ENCODE data around the gene LRFN2. TPM values are rescaled to one million over a fixed set of nuclear protein-coding genes. Genes with fewer than 3 reads are reported as not detected.

The LRFN2 gene
- total and polyA plus RNA-seq, 5 donors, result not detected

DNA sequence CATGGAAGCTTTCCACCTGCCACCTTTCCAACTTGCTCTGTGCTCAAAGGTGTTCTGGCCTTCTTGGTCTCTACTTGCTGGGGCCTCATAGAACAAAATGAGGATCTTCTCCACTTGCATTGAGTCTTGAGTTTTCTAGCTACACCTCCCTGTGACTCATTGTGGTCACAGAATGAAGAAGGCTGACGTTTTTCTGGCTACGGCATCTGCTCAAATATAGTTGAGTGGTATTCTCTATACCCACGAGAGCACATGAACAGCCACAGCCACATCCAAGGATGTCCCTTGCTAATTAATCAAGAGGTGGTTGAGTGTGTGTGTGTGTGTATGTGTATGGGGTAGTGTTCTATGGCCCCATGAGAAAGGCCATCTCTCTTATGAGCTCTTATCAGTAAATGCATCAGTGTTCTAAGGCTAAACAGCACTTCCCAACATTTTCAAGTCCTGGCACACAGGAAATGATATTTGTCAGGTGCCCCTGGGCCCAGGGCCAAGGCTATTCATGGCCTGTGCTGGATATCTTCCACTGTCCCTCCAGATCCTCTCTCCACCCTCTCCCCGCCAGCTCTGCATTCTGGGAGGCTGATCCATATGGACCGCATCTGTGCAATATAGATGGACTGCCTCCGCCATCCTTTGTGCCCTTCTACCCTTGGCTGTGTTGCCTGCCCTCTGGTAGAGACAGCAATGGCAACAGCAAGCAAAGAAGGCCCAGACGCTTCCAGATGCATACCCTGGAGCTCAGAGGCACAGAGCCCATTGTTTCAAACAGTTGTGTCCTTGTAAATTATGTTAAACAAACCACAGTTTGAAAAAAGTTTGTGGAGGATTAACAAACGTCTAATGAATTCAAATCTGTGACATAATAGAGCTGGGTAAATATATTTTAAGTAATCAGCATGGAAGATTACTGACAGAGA is 150.2 kb downstream of the LRFN2 start:
- Histone ChIP-seq H3K27ac (ENCODE audit: low read length) (no peak overlapping the region), H3K27me3 (ENCODE audit: control insufficient read depth, insufficient read depth) (no peaks in the 10 kb centered on the region), H3K9me3 (ENCODE audit: control insufficient read depth, low read length) (no peaks in the 10 kb centered on the region), H3K4me1 (ENCODE audit: control insufficient read depth, insufficient read depth, low read length) (no peaks in the 10 kb centered on the region), H3K4me3 (ENCODE audit: low read length) (no peak overlapping the region)
- intact Hi-C loops (cut with DNase I), result no loop called here
- 70% methylated on average over 8 of the region's 8 CpGs for WGBS
- ATAC-seq (peak in 1 of 2 donors; percentile 36), DNase-seq (peak in 2 of 3 donors; percentile 58 to 68)

- Histone ChIP-seq H3K4me1 (ENCODE audit: control insufficient read depth, insufficient read depth, low read length) (no peaks in the 10 kb centered on the region), H3K27ac (ENCODE audit: low read length) (no peak overlapping the region), H3K9me3 (ENCODE audit: control insufficient read depth, low read length) (no peaks in the 10 kb centered on the region), H3K4me3 (ENCODE audit: low read length) (no peak overlapping the region), H3K27me3 (ENCODE audit: control insufficient read depth, insufficient read depth) (no peaks in the 10 kb centered on the region)
- intact Hi-C loops (cut with DNase I), result no loop called here
- ATAC-seq (no peak), DNase-seq (no peak)
- 84% methylated on average over 6 of the region's 6 CpGs for WGBS
Measured at GRCh38 chr6:40432982-40433381, 154.2 kb downstream of the LRFN2 start.

DNA sequence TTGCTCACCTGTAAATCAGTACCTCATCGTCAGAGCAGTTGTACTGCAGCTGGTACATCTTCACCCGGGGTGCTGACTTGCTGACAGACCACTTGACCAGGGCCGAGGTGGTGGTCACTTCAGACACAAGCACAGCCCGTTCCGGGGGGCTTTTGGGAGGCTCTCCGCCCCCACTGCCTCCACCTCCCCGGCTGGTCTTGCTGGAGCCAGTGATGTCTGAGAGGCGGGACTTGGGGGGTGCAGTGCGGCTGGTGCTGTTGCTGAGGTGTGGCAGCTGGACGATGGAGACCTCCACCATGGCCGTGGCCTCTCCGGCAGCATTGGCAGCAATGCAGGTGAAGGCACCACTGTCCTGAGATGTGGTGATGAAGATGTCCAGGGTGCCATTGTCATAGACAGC is 155.5 kb downstream of the LRFN2 start:
- DNase-seq (no peak), ATAC-seq (no peak)
- H3K27me3 ChIP-seq (ENCODE audit: control insufficient read depth, insufficient read depth), result no peaks in the 10 kb centered on the region
- 81% methylated on average over 12 of the region's 12 CpGs for whole genome bisulfite sequencing
- no peaks in the 10 kb centered on the region for H3K9me3 ChIP-seq (ENCODE audit: control insufficient read depth, low read length)
- no peaks in the 10 kb centered on the region for H3K4me1 ChIP-seq (ENCODE audit: control insufficient read depth, insufficient read depth, low read length)
- intact Hi-C loops (cut with DNase I), result no loop called here
- H3K27ac ChIP-seq (ENCODE audit: low read length), result no peak overlapping the region
- H3K4me3 ChIP-seq (ENCODE audit: low read length), result no peak overlapping the region

DNA sequence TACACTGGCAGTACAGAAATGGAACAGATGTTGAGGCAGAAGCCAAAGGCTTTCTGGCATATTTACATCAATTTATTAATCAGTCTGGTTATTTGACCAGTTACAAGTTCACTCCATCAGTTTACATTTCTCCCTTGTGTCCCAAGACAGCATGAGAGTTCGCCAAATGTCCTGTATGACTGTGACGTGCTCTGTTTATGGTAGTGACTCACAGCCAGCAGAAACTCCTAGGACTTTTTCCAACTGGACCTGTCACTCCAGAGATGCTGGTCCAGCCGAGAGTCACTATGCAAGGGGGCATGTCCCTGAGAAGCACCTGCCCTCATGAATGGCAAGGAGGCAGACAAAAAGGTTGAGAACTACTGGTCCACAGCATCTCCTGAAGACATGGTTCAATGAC is 160.0 kb downstream of the LRFN2 start:
- ATAC-seq, result no peak
- 61% methylated on average over 3 of the region's 3 CpGs for WGBS

DNA sequence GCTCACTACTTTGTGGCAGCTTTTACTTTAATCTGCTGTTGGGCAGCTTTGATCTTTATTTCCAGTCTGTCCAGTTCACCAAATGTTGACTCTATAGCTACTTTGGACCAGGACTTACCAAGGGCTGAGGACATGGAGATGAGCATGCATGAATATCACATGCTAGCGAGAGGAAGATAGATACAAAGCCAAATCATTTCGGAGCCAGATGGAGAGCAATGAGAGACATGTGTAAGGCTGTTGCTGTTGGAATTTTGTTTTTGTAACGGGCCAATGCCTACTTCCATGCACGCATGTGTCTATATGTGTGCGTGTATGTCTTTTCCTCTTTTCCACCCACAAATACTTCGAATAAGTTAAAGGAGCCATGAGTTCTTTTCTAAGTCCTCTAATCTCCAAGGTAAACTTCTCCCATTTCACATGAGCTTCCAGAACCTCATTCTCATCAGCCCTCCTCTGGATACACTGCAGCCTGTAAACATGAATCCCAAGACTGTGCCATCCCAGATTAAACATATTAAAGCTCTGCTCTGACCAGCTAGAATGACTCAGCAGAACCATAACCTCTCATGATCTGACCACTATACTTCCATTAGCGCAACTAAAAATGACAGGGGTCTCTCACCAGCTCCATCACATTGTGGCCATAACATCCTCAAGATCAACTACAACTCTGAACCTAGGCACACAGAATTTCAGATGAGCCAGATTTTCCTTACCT is 160.7 kb downstream of the LRFN2 start:
- no peak for ATAC-seq
- H3K4me3 ChIP-seq (ENCODE audit: low read length), result no peak overlapping the region
- peaks cover 3% of the 10 kb centered on the region for H3K4me1 ChIP-seq (ENCODE audit: control insufficient read depth, insufficient read depth, low read length)
- H3K27me3 ChIP-seq (ENCODE audit: control insufficient read depth, insufficient read depth), result no peaks in the 10 kb centered on the region
- peak overlapping the region; percentile 63 for H3K27ac ChIP-seq (ENCODE audit: low read length)
- intact Hi-C loops (cut with DNase I), result loop anchor here in 1 of 4 donors (10.0 kb wide), 1 partner anchor 88 kb away; no protein-coding TSS in a partner anchor
- no peak for DNase-seq
- H3K9me3 ChIP-seq (ENCODE audit: control insufficient read depth, low read length), result no peaks in the 10 kb centered on the region
- 74% methylated on average over 7 of the region's 7 CpGs for WGBS

More for the DNA sequence above, 160.0 kb downstream of the LRFN2 start:
- H3K4me1 ChIP-seq (ENCODE audit: control insufficient read depth, insufficient read depth, low read length), result peaks cover 3% of the 10 kb centered on the region
- H3K4me3 ChIP-seq (ENCODE audit: low read length), result no peak overlapping the region
- no peak overlapping the region for H3K27ac ChIP-seq (ENCODE audit: low read length)
- H3K9me3 ChIP-seq (ENCODE audit: control insufficient read depth, low read length), result no peaks in the 10 kb centered on the region
- no peaks in the 10 kb centered on the region for H3K27me3 ChIP-seq (ENCODE audit: control insufficient read depth, insufficient read depth)
- intact Hi-C loops (cut with DNase I), result loop anchor here in 1 of 4 donors (10.0 kb wide), 1 partner anchor 88 kb away; no protein-coding TSS in a partner anchor
- no peak for DNase-seq

- Histone ChIP-seq H3K9me3 (ENCODE audit: control insufficient read depth, low read length) (no peaks in the 10 kb centered on the region), H3K4me1 (ENCODE audit: control insufficient read depth, insufficient read depth, low read length) (peaks cover 3% of the 10 kb centered on the region), H3K27ac (ENCODE audit: low read length) (peak overlapping the region; percentile 63), H3K4me3 (ENCODE audit: low read length) (no peak overlapping the region), H3K27me3 (ENCODE audit: control insufficient read depth, insufficient read depth) (no peaks in the 10 kb centered on the region)
- ATAC-seq (peak; percentile 86 to 92), DNase-seq (peak; percentile 26 to 73 (median 68))
- intact Hi-C loops (cut with DNase I), result loop anchor here in 1 of 4 donors (10.0 kb wide), 1 partner anchor 89 kb away; no protein-coding TSS in a partner anchor
- 48% methylated on average over 4 of the region's 4 CpGs for WGBS
Measured at GRCh38 chr6:40425192-40425919, 161.8 kb downstream of the LRFN2 start.

GRCh38 chr6:40422046-40422445 is 165.1 kb downstream of the LRFN2 start:
- H3K27ac ChIP-seq (ENCODE audit: low read length), result no peak overlapping the region
- DNase-seq (no peak), ATAC-seq (no peak)
- intact Hi-C loops (cut with DNase I), result loop anchor here in 1 of 4 donors (10.0 kb wide), 1 partner anchor 93 kb away; no protein-coding TSS in a partner anchor
- 47% methylated on average over 1 of the region's 1 CpG for WGBS
- peaks cover 3% of the 10 kb centered on the region for H3K4me1 ChIP-seq (ENCODE audit: control insufficient read depth, insufficient read depth, low read length)
- no peaks in the 10 kb centered on the region for H3K9me3 ChIP-seq (ENCODE audit: control insufficient read depth, low read length)
- no peak overlapping the region for H3K4me3 ChIP-seq (ENCODE audit: low read length)
- no peaks in the 10 kb centered on the region for H3K27me3 ChIP-seq (ENCODE audit: control insufficient read depth, insufficient read depth)

- no peak overlapping the region for H3K27ac ChIP-seq (ENCODE audit: low read length)
- intact Hi-C loops (cut with DNase I), result loop anchor here in 2 of 4 donors (5.0 to 10.0 kb wide), 2 partner anchors 93 to 95 kb away; no protein-coding TSS in a partner anchor
- 75% methylated on average over 17 of the region's 17 CpGs for WGBS
Measured at GRCh38 chr6:40419946-40420728, 167.0 kb downstream of the LRFN2 start.

DNA sequence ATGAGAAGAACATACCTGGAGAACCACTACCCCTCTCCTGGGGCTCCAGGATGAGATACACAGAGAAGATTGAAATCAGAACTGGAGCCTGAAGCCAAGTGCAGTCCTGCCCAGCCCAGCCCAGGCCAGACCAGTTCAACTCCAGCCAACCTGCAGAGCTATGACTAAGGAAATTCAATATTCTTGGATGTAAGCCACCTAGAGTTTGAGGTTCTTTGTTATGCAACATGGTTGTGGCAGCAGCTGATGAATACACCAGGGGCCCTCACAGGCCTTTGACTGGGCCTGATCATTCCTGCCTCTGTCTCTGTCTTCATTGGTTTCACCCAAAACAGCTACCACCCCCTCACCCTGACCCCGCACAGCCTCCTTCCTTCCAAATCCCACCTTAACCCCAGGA is 167.8 kb downstream of the LRFN2 start:
- H3K27me3 ChIP-seq (ENCODE audit: control insufficient read depth, insufficient read depth), result no peaks in the 10 kb centered on the region
- H3K4me3 ChIP-seq (ENCODE audit: low read length), result no peak overlapping the region
- no peaks in the 10 kb centered on the region for H3K4me1 ChIP-seq (ENCODE audit: control insufficient read depth, insufficient read depth, low read length)
- intact Hi-C loops (cut with DNase I), result loop anchor here in 1 of 4 donors (5.0 kb wide), 1 partner anchor 92 kb away; no protein-coding TSS in a partner anchor
- WGBS, result 88% methylated on average over 1 of the region's 1 CpG
- ATAC-seq, result no peak
- no peaks in the 10 kb centered on the region for H3K9me3 ChIP-seq (ENCODE audit: control insufficient read depth, low read length)
- no peak for DNase-seq
- no peak overlapping the region for H3K27ac ChIP-seq (ENCODE audit: low read length)

More at GRCh38 chr6:40419946-40420728, 167.0 kb downstream of the LRFN2 start:
- no peak for ATAC-seq
- Histone ChIP-seq H3K9me3 (ENCODE audit: control insufficient read depth, low read length) (no peaks in the 10 kb centered on the region), H3K4me1 (ENCODE audit: control insufficient read depth, insufficient read depth, low read length) (no peaks in the 10 kb centered on the region), H3K27me3 (ENCODE audit: control insufficient read depth, insufficient read depth) (no peaks in the 10 kb centered on the region), H3K4me3 (ENCODE audit: low read length) (no peak overlapping the region)
- DNase-seq, result no peak

- intact Hi-C loops (cut with DNase I), result loop anchor here in 1 of 4 donors (5.0 kb wide), 1 partner anchor 90 kb away; no protein-coding TSS in a partner anchor
- Histone ChIP-seq H3K9me3 (ENCODE audit: control insufficient read depth, low read length) (no peaks in the 10 kb centered on the region), H3K27me3 (ENCODE audit: control insufficient read depth, insufficient read depth) (no peaks in the 10 kb centered on the region), H3K27ac (ENCODE audit: low read length) (peak overlapping the region; percentile 43), H3K4me3 (ENCODE audit: low read length) (no peak overlapping the region), H3K4me1 (ENCODE audit: control insufficient read depth, insufficient read depth, low read length) (no peaks in the 10 kb centered on the region)
- ATAC-seq, result peak; percentile 68 to 76
- peak; percentile 25 to 72 (median 66) for DNase-seq
- WGBS, result 57% methylated on average over 9 of the region's 9 CpGs
Measured at GRCh38 chr6:40417031-40417430, 170.1 kb downstream of the LRFN2 start.
